ELR (cell line): ENCODE results near the gene FLNB.
A peak's percentile ranks its signal among the peaks of the same experiment; 100 is the strongest.

Source experiments
- DNase-seq: peaks from one replicate; pipeline ENCODE4 v3.0.0-alpha.2; 2015; ENCODE audit warnings: low read depth

FLNB gene

DNA sequence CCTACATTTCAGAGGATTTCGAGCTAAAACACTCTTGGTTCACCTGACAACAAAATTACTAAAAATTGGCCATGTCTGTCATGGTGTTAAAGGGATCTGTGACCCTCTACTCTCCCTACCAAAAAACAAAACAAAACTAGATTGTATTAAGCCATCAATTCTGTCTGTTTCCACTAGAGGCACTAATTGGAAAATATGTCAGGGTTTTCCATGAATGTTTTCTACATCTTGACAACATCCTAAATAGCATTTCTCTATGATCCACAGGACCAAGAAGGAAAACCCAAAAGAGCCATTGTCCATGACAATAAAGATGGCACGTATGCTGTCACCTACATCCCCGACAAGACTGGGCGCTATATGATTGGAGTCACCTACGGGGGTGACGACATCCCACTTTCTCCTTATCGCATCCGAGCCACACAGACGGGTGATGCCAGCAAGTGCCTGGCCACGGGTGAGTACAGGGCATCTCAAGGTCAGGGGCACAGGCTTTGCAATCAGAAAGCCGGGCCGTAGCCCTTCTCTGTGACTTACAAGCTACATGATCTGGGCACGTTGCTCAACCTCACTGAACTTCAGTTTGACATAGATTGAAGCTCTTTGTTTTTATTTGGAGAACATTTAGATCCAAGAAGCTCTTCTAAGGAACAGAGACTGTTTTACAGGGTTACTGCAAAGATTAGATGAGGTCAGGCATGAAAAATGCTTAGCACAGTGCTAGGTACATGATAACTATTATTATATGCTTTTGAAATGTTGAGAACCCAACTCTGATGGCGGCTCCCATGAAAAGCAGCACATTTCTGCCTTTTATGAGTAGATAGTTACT is 127.7 kb downstream of the FLNB start:
- peak; percentile 18 for DNase-seq

- no peak for DNase-seq
Observed at GRCh38 chr3:58137306-58137705, 129.1 kb downstream of the FLNB start.

DNA sequence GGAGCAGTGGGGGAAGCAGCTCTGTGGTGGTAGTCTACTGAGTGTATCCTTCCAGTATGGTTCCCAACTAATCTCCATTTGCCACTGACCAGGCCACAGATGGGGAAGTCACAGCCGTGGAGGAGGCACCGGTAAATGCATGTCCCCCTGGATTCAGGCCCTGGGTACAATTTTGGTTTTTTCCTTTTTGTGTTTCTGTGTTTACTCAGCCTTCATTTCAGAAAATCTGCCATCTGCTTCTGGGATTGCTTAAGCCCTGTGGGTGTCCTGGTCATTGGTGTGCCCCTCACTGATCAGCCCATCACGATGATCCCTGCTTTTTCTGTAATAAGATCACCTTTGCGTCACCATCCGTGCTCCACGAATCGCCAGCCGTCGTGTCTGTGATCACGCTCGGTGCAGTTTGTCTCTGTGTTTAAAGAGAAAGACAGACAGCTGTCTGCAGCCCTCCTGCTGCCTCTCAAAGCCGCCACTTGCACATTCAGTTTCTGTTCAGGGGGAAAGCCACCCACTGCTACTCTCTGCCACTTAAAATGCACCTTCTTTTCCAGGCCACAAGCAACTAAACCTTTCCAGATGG is 133.6 kb downstream of the FLNB start:
- no peak for DNase-seq

- no peak for DNase-seq
Observed at GRCh38 chr3:58143417-58144055, 135.3 kb downstream of the FLNB start.

DNA sequence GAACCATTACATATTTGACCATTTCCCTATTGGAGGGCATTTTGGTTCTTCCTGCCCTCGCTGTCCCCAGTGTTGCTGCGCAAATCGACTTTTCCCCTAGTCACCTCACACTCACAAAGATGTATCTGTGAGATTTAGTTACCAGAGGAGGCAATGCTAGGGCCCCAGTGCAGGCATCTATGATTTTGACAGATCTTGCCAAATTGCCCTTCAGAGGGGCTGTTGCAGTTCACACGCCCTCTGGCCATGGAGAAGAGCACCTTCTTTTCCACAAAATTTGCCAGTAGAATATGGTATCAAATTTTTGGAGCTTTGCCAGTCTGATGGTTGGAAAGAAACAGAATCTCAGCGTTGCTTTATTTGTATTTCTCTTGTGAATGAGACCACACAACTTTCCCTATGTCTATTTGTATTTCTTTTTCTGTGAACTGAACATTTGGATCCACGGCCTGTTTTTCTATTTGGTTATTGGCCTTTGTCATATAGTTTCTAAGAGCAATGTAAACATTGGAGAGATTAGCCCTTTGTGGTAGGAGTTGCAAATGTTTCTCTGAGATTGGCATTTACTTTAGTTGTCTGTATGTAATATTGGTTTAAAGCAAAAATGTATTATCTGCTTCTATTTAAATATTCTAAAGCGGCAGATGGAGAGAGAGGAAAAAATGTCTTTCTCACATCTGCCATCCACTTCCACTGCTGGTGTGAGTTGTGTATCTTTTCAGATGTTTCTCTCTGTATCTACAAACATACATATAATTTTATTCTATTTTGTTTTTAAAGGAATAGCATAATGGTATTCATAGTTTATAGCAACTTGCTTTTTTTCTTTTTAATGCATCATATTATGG is 136.5 kb downstream of the FLNB start:
- no peak for DNase-seq

- no peak for DNase-seq
Observed at GRCh38 chr3:58148049-58148448, 139.8 kb downstream of the FLNB start.

DNA sequence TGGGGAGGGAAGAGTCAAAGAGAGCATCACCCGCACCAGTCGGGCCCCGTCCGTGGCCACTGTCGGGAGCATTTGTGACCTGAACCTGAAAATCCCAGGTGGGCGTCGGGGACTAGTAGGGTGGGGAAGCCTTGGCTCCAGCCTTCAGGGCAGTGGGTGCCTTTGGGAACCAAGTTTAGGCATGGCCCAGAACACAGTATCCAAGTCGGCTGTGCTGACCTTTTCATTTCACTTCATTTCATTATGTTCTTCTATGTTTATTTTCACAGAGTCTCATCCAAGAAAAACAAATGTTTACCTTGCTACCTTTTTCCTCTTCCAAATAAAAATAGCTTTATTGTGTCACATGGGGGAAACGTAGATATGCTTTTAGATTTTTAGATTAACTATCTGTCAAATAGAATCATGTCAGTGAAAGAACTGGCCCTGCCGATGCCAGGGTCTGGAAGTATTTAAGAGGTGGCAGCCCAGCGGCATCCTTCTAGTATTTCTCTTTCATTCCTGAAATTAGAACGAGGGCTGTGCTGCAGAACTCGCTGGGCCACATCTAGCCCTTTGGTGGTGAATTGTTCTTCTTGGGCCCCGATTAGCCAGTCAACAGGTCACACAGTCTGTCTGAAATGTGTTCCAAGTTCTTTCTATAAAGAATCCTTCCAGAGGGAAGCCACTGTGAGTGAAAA is 142.0 kb downstream of the FLNB start:
- no peak for DNase-seq

GRCh38 chr3:58150810-58151199 is 142.6 kb downstream of the FLNB start:
- no peak for DNase-seq

DNA sequence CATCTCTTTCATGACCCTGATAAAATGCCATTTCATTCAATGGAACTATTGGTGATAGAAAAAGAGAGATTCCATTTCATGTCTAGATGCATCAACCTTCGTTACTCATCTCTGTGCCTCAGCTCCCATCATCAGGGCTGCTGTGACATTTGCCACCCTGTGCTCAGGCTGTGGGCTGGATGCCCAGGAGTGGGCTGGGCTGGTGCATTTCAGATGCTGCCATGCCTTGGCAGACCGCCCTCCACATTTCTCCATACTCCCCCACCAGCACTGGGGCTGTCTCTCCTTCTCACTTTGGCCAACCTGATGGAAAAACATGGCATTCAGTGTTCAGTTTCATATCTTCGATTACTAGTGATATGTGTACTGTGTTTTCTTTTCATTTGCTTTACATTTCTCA is 143.4 kb downstream of the FLNB start:
- no peak for DNase-seq

- no peak for DNase-seq
Observed at GRCh38 chr3:58152225-58153015, 144.2 kb downstream of the FLNB start.

- DNase-seq = no peak
Observed at GRCh38 chr3:58153371-58153770, 145.1 kb downstream of the FLNB start.

DNA sequence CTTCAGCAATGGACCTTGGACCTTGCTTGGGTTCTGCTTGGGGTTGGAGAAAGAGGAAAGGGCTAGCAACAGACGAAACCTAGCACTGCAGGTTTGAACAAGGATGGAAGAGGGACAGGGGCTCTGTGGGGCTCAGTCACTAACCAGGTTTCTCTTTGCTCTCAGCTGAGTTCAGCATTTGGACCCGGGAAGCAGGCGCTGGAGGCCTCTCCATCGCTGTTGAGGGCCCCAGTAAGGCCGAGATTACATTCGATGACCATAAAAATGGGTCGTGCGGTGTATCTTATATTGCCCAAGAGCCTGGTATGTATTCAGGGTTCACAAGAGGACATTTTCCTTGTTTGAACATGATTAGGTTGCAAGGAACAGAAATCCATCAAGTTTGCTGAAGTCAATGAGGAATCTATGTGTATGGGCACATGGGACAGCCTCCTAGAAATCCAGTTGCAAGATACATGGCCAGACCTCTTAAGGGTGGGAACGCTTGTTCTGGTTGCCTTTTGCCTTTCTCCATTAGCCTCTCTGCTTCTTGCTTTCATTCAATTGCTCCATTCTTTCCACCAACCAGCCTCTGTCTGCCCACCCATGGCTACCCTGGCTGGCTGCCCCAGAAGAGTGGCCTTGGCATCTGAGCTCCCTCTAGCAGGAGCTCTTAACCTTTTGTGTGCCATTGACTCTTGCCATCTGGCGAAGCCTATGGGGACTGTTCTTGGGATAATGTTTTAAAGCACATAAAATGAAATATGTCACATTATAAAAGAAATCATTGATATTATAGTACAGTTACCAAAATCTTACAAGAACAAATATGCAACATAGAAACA is 146.6 kb downstream of the FLNB start:
- DNase-seq = no peak

GRCh38 chr3:58155838-58156237 is 147.6 kb downstream of the FLNB start:
- DNase-seq = no peak

DNA sequence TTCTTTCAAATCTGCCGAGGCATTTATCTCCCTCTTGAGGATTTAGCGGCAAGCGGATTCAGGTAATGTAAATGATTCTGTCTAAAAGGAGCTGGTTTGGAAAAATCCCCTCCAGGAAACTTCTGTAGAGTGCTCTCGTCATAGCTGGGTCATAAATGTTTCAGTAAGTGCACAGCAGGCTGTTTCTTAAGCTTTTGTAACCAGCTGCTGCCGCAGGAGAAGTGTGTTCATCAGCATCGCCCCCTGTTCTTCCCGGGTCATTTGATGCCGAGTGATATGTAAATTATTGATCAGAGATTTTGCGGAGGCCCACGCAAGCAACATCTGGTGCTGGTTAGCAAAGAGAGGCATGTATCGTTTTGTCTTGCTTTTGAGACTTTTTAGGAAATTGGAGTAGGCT is 149.5 kb downstream of the FLNB start:
- no peak for DNase-seq

DNA sequence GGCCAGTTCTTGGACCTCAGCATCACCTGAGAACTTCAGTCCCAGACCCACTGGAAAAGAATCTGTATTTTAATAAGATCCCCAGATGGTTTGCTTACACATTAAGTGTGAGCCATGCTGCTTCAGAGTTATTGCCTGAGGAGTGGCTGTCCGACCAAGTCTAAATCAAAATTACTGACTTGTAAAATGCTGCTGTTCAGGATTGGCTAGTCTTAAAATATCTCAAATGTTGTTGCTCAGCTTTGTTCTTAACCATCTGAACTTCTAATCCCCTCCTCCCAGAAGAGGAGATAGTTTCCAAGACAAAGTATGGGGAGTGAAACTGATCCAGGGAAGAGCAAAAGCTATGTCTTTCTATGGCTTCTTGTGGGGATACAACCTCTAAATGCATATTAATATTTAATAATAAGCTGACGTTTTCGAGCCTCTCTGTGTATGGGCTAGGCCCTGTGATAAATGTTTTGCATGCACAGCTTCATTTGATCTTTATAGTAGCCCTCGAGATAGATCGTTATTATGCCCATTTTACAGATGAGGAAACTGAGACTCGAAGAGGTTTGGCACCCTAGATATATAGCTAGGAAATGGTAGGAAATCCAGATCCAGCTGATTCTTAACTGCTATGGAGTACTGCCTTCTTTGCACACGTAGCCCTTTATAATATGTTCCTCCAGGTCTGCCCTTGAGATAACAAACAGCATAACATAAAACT is 150.4 kb downstream of the FLNB start:
- no peak for DNase-seq

GRCh38 chr3:58160399-58160798 is 152.2 kb downstream of the FLNB start:
- DNase-seq = no peak

GRCh38 chr3:58161435-58162398 is 153.5 kb downstream of the FLNB start:
- peak; percentile 97 for DNase-seq

DNA sequence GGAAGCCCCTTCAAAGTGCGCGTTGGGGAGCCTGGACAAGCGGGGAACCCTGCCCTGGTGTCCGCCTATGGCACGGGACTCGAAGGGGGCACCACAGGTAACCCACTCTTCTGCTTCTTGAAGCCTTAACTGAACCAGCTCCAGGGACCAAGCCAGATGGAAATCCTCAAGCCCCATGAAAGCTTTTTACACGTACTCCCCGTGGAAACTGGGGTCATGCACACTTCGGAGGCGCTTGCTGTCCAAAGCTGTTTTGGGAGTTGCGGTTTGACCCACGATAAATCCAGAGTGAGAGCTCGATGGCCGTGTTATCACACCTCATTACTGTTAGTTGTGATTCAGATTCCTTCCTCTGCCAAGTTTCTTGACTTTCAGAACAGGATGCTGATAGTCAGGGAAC is 155.0 kb downstream of the FLNB start:
- DNase-seq = no peak
